Parathyroid adenoma (tissue), 2 donors: ENCODE results near the gene ADPRHL1.
A peak's percentile ranks its signal among the peaks of the same experiment; 100 is the strongest.

ENCODE experiments used
- H2AFZ ChIP-seq: fragments of 300-600 bp; sonication (generic); one replicate; pipeline ENCODE4 v1.7.0; 2017; ENCODE audit warnings: antibody characterized with exemption, mild to moderate bottlenecking
- H3K27ac ChIP-seq: fragments of 300-600 bp; sonication (generic); one replicate; pipeline ENCODE4 v1.7.0; 2017
- H3K27me3 ChIP-seq: fragments of 300-600 bp; sonication (generic); one replicate; pipeline ENCODE4 v1.7.0; 2017; ENCODE audit warnings: low read length; ENCODE audit not compliant: control insufficient read depth, insufficient read depth
- H3K36me3 ChIP-seq: fragments of 300-600 bp; sonication (generic); one replicate; pipeline ENCODE4 v1.7.0; 2017; ENCODE audit warnings: low read length; ENCODE audit not compliant: control insufficient read depth, insufficient read depth
- H3K4me1 ChIP-seq: fragments of 300-600 bp; sonication (generic); one replicate; pipeline ENCODE4 v1.7.0; 2017; ENCODE audit warnings: control low read depth
- H3K4me2 ChIP-seq: fragments of 300-600 bp; sonication (generic); one replicate; pipeline ENCODE4 v1.7.0; 2017; ENCODE audit warnings: low read length
- H3K4me3 ChIP-seq: fragments of 300-600 bp; sonication (generic); one replicate; pipeline ENCODE4 v1.7.0; 2017; ENCODE audit warnings: low read depth, low read length
- H3K79me2 ChIP-seq: fragments of 300-600 bp; sonication (generic); one replicate; pipeline ENCODE4 v1.7.0; 2017; ENCODE audit warnings: control low read depth
- H3K9ac ChIP-seq: fragments of 300-600 bp; sonication (generic); one replicate; pipeline ENCODE4 v1.7.0; 2017; ENCODE audit warnings: mild to moderate bottlenecking
- H3K9me3 ChIP-seq: fragments of 300-600 bp; sonication (generic); one replicate; pipeline ENCODE4 v1.7.0; 2017; ENCODE audit warnings: low read length; ENCODE audit not compliant: control insufficient read depth
- TF ChIP-seq, protein P1 (sequence below): fragments of 300-600 bp; sonication (generic); IDR thresholded peaks from one replicate; pipeline ENCODE4 v1.7.0; 2017; ENCODE audit warnings: antibody characterized with exemption, mild to moderate bottlenecking
- donor health status: primary hyperparathyroidism.

Gene ADPRHL1

DNA sequence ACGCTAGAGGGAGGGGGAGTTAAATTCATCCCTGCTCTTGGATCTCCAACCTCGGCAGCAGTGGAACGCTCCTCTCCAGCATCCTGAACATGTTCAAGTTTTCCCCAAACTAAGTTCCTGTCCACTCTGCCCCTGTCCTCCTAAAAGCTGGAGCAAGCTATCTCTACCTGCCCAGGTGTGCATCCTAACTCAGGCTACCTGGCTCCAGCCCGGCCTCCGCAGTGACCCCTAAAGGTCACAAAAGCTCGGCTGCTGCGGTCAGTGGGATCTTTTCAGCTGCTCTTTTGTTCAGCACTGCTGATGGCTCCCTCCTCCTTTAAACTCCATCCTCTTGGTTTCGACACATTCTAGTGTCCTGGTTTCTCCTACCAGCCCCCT is 35.9 kb upstream of the ADPRHL1 start:
- TF ChIP-seq, protein P1, sequence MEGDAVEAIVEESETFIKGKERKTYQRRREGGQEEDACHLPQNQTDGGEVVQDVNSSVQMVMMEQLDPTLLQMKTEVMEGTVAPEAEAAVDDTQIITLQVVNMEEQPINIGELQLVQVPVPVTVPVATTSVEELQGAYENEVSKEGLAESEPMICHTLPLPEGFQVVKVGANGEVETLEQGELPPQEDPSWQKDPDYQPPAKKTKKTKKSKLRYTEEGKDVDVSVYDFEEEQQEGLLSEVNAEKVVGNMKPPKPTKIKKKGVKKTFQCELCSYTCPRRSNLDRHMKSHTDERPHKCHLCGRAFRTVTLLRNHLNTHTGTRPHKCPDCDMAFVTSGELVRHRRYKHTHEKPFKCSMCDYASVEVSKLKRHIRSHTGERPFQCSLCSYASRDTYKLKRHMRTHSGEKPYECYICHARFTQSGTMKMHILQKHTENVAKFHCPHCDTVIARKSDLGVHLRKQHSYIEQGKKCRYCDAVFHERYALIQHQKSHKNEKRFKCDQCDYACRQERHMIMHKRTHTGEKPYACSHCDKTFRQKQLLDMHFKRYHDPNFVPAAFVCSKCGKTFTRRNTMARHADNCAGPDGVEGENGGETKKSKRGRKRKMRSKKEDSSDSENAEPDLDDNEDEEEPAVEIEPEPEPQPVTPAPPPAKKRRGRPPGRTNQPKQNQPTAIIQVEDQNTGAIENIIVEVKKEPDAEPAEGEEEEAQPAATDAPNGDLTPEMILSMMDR = no peak
- Histone ChIP-seq H3K4me3 (peak overlapping the region; percentile 64), H3K9me3 (no peaks in the 10 kb centered on the region), H2AFZ (no peak overlapping the region), H3K4me1 (peaks cover 3% of the 10 kb centered on the region), H3K79me2 (peaks cover 24% of the 10 kb centered on the region), H3K36me3 (no peaks in the 10 kb centered on the region), H3K9ac (no peak overlapping the region), H3K27ac (no peak overlapping the region), H3K4me2 (peak overlapping the region; percentile 79), H3K27me3 (no peaks in the 10 kb centered on the region)

DNA sequence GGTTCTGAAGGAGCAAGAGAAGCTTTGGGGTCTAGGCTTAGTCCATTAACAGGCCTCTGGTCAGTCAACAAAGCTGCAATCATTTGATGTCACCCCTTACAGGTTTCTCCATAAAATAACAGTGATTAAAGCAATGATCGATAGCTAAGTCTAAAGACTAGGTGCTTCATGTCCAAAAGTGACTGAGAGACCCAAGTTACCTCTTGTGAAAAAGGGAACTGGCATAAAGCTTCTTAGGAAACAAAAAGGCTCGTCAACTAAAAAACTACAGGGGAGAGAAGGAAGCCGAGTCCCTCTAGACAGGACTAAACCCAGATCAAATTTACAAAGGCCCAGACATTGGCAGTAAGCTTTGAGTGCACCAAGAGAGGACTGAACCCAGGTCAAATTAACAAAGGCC is 35.0 kb upstream of the ADPRHL1 start:
- H3K27me3 ChIP-seq = no peaks in the 10 kb centered on the region
- no peaks in the 10 kb centered on the region for H3K36me3 ChIP-seq
- no peak overlapping the region for H3K4me2 ChIP-seq
- H3K4me3 ChIP-seq = no peak overlapping the region
- H3K27ac ChIP-seq = no peak overlapping the region
- H3K4me1 ChIP-seq = peaks cover 3% of the 10 kb centered on the region
- no peak overlapping the region for H3K9ac ChIP-seq
- TF ChIP-seq, protein P1 = no peak
- no peaks in the 10 kb centered on the region for H3K9me3 ChIP-seq
- peaks cover 24% of the 10 kb centered on the region for H3K79me2 ChIP-seq
- H2AFZ ChIP-seq = no peak overlapping the region

DNA sequence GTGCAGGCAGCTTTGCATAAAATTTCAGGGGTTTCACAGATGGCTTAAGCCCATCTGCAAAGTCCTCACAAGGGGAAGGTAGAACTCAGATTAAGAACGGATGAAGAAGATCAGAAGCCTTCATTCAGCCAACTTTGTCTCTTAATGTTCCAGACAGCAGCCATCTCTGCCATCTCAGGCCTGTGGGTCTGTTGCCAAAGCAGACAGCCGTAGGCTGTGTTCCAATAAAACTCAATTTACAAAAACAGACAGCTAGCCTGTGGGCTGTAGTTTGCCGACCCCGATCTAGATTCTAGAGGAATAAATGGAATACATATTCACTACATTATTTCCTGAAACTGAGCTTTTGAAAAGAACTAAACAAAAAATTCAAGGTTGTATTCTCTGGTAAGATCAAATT is 33.4 kb upstream of the ADPRHL1 start:
- Histone ChIP-seq H3K79me2 (peaks cover 24% of the 10 kb centered on the region), H2AFZ (no peak overlapping the region), H3K27ac (no peak overlapping the region), H3K9me3 (no peaks in the 10 kb centered on the region), H3K27me3 (no peaks in the 10 kb centered on the region), H3K4me2 (no peak overlapping the region), H3K9ac (no peak overlapping the region), H3K4me3 (no peak overlapping the region), H3K36me3 (no peaks in the 10 kb centered on the region), H3K4me1 (no peaks in the 10 kb centered on the region)
- TF ChIP-seq, protein P1 = no peak

- Histone ChIP-seq H3K27ac (no peak overlapping the region), H3K4me2 (no peak overlapping the region), H3K36me3 (no peaks in the 10 kb centered on the region), H3K9me3 (no peaks in the 10 kb centered on the region), H3K4me3 (no peak overlapping the region), H2AFZ (no peak overlapping the region), H3K27me3 (no peaks in the 10 kb centered on the region), H3K79me2 (peaks cover 22% of the 10 kb centered on the region), H3K4me1 (no peaks in the 10 kb centered on the region), H3K9ac (no peak overlapping the region)
- TF ChIP-seq, protein P1 = no peak
Measured at GRCh38 chr13:113485545-113485944, 32.3 kb upstream of the ADPRHL1 start.

GRCh38 chr13:113483504-113484293 is 30.4 kb upstream of the ADPRHL1 start:
- peaks cover 19% of the 10 kb centered on the region for H3K79me2 ChIP-seq
- H3K4me3 ChIP-seq = no peak overlapping the region
- H3K36me3 ChIP-seq = no peaks in the 10 kb centered on the region
- no peaks in the 10 kb centered on the region for H3K4me1 ChIP-seq
- H3K9me3 ChIP-seq = no peaks in the 10 kb centered on the region
- H3K27me3 ChIP-seq = no peaks in the 10 kb centered on the region
- TF ChIP-seq, protein P1 = no peak
- no peak overlapping the region for H3K9ac ChIP-seq
- no peak overlapping the region for H3K4me2 ChIP-seq
- H3K27ac ChIP-seq = no peak overlapping the region
- no peak overlapping the region for H2AFZ ChIP-seq
